ENCODE results near the gene ZPBP2.
"Not testable (repeated sequence)": the region's sequence is repeated elsewhere in the genome, so short reads cannot be mapped to it uniquely, and the experiment has no call there.

The ZPBP2 gene

DNA sequence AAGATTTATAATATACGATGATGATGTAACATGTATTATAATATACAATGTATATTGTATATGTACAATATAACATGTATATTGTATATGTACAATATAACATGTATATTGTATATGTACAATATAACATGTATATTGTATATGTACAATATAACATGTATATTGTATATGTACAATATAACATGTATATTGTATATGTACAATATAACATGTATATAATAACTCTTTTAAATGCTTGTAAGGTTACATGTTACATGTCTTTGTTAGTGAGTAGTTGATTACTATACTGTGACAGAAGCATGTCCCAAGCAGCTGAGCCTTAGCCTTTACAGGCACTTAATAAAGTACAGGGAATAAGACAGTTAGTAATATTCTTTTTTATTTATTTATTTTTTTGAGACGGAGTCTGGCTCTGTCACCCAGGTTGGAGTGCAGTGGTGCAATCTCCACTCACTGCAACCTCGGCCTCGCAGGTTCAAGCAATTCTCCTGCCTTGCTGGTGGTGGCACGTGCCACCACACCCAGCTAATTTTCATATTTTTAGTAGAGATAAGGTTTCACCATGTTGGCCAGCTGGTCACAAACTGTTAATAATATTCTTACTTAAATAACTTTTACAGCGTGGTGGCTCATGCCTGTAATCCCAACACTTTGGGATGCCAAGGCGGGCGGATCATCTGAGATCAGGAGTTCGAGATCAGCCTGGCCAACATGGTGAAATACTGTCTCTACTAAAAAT, 11.9 kb upstream of the ZPBP2 start:
- DNase-seq (ENCODE audit: low spot score), result not testable (repeated sequence)

- no peak for DNase-seq (ENCODE audit: low spot score)
Observed at GRCh38 chr17:39861235-39861634, 6.8 kb upstream of the ZPBP2 start.

DNA sequence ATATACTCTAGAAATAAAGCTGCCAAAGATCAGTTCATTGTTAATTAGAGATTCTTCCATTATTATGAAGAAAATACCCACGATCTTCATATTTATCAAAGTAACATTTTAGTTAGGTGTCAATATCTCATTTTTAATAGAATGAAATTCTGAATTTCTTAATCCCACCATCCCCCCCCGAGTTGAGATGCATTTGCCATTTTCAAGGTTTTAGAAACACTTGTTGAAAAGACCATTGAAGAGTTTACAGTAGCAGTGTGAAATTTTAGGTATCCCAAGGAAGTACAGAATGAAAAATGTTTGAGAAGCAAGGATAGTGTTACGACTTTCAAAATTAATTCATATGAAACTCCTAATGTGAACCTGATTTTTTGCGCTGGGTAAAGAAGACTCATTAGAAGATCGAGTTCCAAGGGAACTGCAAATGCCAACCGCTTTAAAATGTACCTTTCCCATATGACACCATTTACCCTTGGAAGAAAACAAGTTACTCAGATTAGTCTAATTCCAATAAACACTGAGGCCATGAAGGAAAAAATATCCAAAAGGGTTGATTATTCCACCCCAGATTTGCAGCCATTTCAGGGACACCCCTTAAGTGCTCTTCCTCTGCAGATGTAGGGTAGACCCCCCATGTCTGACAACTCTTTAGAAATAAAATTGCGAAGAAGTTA, 4.6 kb upstream of the ZPBP2 start:
- DNase-seq (ENCODE audit: low spot score), result no peak

GRCh38 chr17:39863918-39864746, 3.9 kb upstream of the ZPBP2 start, which contains the start of gene IKZF3:
TSS of gene IKZF3 (minus strand) at chr17:39864312. CDS start at chr17:39864126, 186 bp downstream.
- DNase-seq (ENCODE audit: low spot score), result peak; percentile 91

DNA sequence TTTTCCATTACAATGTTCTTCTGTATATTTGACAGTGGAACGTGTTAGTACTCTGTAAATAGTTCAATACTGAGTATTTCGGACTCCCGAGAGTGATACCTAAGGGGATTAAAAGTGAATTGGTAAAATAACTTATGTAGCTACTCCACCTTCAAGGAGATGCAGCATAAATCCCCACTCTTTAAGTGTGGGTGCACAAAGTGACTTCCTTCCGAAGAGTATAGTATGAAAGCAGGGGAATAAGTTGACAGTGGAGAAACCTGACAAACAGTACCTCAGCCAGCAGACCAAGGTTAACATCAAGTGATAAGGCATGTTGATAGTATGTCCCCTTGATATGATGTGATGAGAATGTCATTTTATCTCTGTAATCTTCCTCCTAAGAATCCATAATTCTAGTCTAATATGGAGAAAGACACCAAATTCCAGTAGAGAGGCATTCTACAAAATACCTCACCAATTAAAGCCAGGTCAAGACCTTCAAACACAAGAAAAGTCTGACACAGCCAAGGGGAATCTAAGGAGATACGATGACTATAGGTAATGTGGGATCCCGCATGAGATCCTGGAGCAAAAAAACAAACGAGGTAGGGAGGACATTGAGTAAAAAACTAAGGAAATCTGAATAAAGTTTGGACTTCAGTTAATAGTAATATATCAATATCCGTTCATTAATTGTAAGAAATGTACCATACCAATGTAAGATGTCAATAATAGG, 1.8 kb upstream of the ZPBP2 start:
- no peak for DNase-seq (ENCODE audit: low spot score)

DNA sequence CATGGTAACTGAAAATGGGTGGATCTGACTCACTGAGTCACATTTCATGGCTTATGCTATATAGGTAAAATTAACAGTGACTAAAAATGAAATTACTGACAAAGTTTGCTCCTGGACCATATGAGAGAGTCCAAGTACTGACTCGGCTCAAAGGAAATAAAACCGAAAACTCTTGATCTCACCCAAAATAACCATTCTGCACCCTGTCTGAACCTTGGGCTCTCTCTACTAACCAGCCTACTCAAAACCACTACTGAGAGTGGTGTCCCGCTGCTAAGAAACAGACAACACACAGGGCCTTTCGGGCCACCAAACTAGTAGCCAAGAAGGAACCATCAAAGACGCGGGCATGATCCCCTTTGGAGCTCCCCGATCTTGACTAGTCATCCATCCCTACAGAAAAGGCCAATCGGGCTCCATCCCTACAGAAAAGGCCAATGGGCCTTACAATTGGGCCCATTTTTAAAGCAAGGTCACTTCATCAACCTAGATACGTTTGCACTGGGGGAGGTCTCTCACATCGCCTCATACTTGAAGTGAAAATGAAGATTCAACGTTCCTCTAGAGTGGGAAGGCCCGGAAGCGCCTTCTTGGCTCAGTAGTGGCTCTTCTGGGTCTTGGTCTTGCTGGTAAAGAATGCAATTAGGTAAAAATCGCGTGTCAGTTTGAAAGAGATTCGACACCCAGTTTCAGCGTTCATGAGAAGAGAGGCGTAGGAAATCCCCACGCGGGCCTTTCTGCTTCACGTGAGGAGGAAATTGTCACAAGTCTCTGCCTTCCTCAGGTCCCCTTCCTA, 720 bp upstream of the ZPBP2 start:
- no peak for DNase-seq (ENCODE audit: low spot score)

DNA sequence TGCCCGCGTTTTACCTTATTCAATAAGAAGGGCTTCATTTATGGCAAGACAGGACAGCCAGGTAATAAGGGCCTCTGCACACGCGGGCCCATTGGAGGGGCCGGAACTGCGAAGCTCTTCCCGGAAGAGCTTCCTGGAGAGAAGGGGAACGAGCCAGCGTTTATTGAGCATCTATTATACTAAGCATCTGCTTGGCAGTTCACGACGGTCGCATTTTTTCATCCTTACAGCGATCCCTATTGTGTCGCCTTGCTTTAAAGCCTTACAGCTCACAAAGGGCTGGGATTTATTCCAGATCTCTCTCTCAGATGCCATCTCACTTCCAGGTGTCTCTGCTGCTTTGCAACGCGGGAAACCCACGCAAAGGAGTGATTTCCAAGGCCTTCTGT, 546 bp downstream of the ZPBP2 start:
- no peak for DNase-seq (ENCODE audit: low spot score)

DNA sequence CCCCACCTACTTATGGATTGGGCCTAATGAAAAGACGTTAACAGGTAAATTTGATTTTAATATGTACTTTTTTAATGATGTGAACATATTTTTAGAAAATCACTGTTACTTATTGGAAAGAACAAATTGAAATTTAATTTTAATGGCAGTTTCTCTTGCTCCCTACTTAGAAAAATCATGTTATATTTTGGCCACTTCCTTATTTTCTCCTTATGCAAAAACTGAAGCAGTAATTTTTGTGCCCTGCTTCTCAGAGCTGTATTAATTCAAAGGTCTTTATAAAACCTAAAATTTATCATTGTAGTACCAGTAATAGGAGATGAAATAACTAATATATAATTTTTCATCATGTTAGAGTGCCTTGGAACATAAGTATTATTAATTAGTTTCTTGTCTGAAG, 2.8 kb downstream of the ZPBP2 start:
- DNase-seq (ENCODE audit: low spot score), result no peak

- DNase-seq (ENCODE audit: low spot score), result no peak
Observed at GRCh38 chr17:39871801-39872200, 3.8 kb downstream of the ZPBP2 start.

DNA sequence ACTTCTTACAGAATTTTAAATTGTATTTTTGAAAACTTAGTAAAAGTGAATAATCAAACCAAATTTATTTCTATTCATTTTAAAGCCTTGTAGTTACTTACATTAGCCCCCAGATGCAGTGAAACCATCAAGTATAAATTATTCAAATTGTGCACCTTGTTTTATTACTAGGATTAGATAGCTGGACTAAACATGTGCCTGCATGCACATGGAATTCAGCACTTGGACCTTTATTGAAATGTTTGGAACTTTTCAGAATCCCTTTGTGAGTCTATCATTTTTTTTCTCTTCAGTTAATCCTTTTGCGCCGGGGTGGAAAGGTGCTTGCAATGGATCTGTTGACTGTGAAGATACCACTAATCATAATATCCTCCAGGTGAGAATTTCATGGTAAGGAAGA, 4.7 kb downstream of the ZPBP2 start:
- no peak for DNase-seq (ENCODE audit: low spot score)

- not testable (repeated sequence) for DNase-seq (ENCODE audit: low spot score)
Observed at GRCh38 chr17:39886102-39886501, 18.1 kb downstream of the ZPBP2 start.

DNA sequence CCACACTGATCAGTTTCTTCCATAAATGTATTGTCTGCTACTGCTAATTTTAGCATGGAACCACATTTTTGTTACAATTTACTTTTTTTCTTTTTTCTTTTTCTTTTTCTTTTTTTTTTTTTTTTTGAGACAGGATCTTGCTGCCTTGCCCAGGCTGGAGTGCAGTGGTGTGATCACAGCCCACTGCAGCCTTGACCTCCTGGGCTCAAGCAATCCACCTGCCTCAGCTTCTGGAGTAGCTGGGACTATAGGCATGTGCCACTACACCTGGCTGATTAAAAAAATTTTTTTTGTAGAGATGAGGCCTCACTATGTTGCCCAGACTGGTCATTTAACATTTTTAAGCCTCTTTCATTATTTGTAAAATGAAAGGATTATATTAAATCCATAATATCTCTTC, 19.1 kb downstream of the ZPBP2 start:
- DNase-seq (ENCODE audit: low spot score), result no peak

DNA sequence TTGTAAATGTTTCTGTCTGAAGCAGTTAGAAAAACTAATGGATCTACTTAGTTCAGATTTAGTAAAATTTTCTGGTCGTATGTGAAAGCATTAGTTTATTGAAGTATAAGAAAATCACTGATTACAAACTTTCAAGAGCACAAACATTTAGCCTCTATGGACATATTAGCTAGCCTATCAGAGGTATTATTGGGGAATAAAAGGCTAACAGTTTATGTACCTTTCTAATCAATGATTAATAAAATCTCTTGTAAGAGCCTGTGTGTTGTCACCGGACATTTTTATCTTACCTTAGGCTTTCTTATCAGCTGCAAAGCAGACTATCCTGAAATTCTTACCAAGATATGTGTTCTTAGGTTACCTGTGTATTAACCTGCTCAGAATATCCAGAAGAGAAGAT, 21.2 kb downstream of the ZPBP2 start:
- no peak for DNase-seq (ENCODE audit: low spot score)

DNA sequence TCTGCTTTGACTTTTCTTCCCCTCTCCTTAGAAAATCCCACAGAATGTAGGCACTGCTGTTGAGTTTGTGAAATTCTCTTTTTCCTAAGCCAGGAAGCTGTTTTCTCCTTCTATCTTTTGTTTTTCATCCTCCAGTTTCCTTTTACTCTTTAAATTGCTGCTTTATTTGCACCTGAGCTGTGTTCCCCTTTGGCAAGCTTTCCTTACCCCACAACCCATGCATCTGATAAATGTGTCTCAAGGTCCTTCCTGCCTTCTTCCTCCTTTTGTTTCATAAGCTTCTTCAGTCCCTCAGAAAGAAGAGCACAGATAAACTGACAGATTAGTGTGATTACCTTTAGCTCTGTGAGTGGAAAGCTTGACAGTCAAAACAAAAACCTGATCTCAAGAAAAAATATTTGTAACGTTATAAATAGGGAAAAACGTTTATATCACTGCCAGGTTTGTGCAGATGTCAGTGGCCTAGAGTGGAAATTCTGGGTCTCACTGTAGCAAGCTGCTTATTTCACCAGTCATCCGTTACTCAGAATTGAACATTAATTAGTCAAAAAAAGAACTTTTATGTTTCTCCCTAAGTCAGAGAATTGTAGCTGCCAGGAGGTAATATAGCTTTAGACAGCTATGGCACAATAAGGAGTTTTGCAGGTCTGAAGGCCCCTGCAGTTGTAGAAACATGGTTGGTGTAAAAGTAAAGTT, 26.8 kb downstream of the ZPBP2 start:
- DNase-seq (ENCODE audit: low spot score), result no peak

DNA sequence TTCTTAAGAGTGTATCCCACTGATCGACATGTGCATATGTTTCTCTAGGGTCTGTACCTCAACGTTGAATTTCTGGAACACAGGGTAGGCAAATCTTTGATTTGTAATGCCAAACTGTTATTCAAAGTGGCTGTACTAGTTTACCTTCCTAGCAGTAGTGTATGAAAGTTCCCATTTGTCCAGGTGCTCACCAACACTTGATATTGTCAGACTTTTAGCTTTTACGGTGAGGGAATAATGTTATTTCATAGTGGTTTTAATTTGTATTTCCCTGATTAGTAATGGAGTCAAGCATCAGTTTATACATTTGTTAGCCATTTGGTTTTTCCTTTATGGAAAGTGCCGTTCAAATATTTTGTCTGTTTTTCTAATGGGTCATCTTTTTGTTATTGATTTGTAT, 30.1 kb downstream of the ZPBP2 start:
- no peak for DNase-seq (ENCODE audit: low spot score)

DNA sequence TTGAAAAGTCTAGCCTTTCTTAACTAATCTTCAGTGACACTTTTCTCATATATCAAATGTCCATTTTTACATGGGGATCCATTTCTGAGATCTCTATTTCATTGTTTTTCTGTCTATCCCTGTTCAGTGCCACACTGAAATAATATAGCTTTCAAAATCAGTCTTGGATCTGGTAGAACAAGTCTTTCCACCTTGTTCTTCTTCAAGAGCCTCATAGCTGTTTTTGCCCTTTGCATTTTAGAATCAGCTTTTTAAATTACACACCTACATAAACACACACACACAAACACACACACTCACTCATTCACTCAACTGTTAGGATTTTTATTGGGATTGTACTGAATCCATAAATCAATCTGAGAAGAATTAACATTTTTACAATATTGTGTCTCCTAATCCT, 31.2 kb downstream of the ZPBP2 start:
- no peak for DNase-seq (ENCODE audit: low spot score)

- DNase-seq (ENCODE audit: low spot score), result not testable (repeated sequence)
Observed at GRCh38 chr17:39902027-39902426, 34.0 kb downstream of the ZPBP2 start.

DNA sequence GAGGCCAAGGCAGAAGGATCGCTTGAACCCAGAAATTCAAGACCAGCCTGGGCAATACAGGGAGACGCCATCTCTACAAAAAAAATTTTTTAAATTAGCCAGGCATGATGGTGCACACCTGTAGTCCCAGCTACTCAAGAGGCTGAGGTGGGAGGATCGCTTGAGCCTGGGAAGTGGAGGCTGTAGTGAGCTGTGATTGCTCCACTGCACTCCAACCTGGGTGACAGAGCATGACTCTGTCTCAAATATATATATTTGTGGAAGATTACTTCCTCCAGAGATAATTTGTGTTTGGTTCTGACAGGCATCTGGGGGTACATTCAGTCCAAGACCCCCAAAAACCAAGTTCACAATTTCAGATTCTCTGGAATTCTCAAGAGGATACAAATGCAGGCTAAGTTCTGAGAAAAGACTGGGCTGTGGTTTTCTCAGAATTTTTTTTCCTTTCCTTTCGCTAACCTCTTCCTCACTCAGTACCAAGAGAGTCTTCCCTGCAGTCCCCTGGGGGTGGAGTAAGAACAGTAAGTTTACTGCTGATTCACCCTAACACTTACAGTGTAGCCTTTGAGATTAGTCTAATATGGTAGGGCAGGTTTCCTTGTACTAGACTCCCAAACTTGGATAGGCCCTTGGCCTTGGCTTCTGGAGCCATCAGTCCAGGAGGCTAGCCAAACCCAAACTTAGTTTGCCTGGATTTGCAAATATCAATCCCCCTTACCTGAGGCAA, 35.3 kb downstream of the ZPBP2 start:
- DNase-seq (ENCODE audit: low spot score), result no peak

DNA sequence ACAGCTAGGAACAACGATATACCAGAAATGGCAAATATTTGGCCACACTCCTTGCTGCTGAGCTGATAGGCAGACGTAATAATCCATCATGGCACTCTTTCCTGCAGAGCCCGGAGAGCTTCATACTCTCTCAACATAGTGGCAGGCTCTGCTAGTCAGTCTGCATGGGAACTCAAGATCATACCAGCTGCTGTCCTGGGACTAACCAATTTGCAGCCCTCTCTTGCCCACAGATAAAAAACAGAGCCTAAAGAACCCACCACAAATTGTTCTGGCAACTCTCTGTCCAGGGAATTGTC, 36.9 kb downstream of the ZPBP2 start:
- no peak for DNase-seq (ENCODE audit: low spot score)

- DNase-seq (ENCODE audit: low spot score), result no peak
Observed at GRCh38 chr17:39908789-39909352, 40.9 kb downstream of the ZPBP2 start.

Data from iPS-NIHi11 (cell line).